Hepatocyte (in vitro differentiated cells): ENCODE data around the gene HSPA9.

Experiments used
- CTCF ChIP-seq: fragments of 200-600 bp; sonication (generic); IDR thresholded peaks from 2 replicates; pipeline ENCODE4 v1.5.1; 2016; ENCODE audit warnings: antibody characterized with exemption, mild to moderate bottlenecking; ENCODE audit not compliant: poor library complexity
- EZH2 ChIP-seq: fragments of 200-600 bp; sonication (generic); IDR thresholded peaks from 2 replicates; pipeline ENCODE4 v1.6.1; 2016; ENCODE audit warnings: antibody characterized with exemption, mild to moderate bottlenecking, borderline replicate concordance
- EZH2phosphoT487 ChIP-seq: fragments of 200-600 bp; sonication (generic); IDR thresholded peaks from one replicate; pipeline ENCODE4 v1.6.1; 2018; ENCODE audit warnings: antibody characterized with exemption, mild to moderate bottlenecking, low read depth, moderate library complexity; ENCODE audit not compliant: unreplicated experiment, severe bottlenecking

DNA sequence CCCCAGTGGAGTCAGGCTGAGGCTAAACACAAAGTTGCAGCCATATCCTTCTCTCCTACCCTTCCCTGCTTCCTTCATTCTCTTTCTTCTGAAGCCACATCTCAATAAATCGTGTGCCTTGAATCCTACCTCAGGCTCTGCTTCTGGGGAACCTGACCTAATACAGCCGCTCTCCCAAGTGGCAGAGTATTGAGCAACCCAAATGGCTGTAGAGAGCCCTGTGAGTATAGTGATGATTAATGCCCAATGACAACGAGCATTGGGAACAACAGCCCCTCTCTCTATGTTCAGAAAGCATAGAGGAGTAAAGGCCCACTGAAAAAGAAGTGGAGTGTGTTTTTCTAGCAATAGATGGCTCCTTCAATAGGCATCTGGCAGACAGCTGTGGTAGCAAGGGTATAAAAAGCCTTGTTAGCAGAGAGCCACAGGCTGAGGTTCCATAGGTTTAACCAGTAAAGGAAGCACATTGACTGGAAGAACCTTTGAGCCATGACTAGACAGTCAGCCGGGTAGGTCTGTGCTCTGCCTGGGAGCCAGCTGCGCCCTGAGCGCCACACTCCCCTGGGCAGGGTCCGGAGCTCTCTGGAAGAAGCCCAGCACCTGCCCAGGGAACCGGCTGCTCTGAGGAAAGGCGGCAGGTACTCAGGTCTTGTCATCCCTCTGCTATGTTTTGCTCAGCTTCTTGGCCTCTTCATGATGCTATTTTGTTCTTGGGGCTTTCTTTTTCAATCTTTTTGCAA, 22.6 kb upstream of the HSPA9 start:
- no peak for TF ChIP-seq CTCF
- TF ChIP-seq EZH2phosphoT487, result no peak
- TF ChIP-seq EZH2, result no peak
